Thoracic aorta (tissue), 2 donors: ENCODE data around the gene ATAD2B. TPM values are rescaled to one million over a fixed set of nuclear protein-coding genes. Genes with fewer than 3 reads are reported as not detected.

Source experiments
- ATAC-seq: fragments of 150-250 bp; one replicate; pipeline ENCODE4 v1.8.0; 2017; ENCODE audit warnings: low read depth; ENCODE audit not compliant: insufficient number of reproducible peaks, low FRiP score
- DNase-seq: peaks from one replicate; pipeline ENCODE4 v3.0.0-alpha.2; 2020; ENCODE audit warnings: low spot score
- H3K27ac ChIP-seq, 2 donors: fragments of 200-600 bp; sonication (generic); 1 replicate in 1 of 2; 2 replicates in 1 of 2; pipeline ENCODE4 v1.5.1; 2016; ENCODE audit warnings: mild to moderate bottlenecking in 2 of 2, moderate library complexity in 2 of 2
- H3K27me3 ChIP-seq: fragments of 200-600 bp; sonication (generic); replicated peaks from 2 replicates; pipeline ENCODE4 v1.6.0; 2016; ENCODE audit warnings: mild to moderate bottlenecking; ENCODE audit not compliant: insufficient read depth
- H3K36me3 ChIP-seq: fragments of 200-600 bp; sonication (generic); one replicate; pipeline ENCODE4 v1.5.1; 2016
- H3K4me1 ChIP-seq, 2 donors: fragments of 200-600 bp; sonication (generic); 1 replicate in 1 of 2; 2 replicates in 1 of 2; pipeline versions ENCODE4 v1.5.1 to v1.6.0; 2016; ENCODE audit warnings: low read depth in 2 of 2, mild to moderate bottlenecking in 1 of 2; ENCODE audit not compliant: control insufficient read depth in 1 of 2
- H3K4me3 ChIP-seq: fragments of 200-600 bp; sonication (generic); 2 replicates; pipeline ENCODE4 v1.5.1; 2016; ENCODE audit warnings: mild to moderate bottlenecking
- H3K9me3 ChIP-seq: fragments of 200-600 bp; sonication (generic); 2 replicates; pipeline ENCODE4 v1.5.1; 2016
- CTCF ChIP-seq: fragments of 200-600 bp; sonication (generic); IDR thresholded peaks from one replicate; pipeline ENCODE4 v1.5.1; 2019; ENCODE audit warnings: antibody characterized with exemption
- total RNA-seq, 2 donors: library from RNA; depleted of rRNA; stranded (reverse); fragments of >200 nt; gene quantifications; one replicate each; pipeline versions ENCODE4 v1.1.0 to v1.2.3, GENCODE V29; 2016

ATAD2B gene
- total RNA-seq, 2 donors from 2014 or later, result 38.3 to 80.7 TPM

- H3K27me3 ChIP-seq, result no peaks in the 10 kb centered on the region
- no peaks in the 10 kb centered on the region for H3K4me1 ChIP-seq
- H3K27ac ChIP-seq, result no peak overlapping the region
- no peaks in the 10 kb centered on the region for H3K9me3 ChIP-seq
- H3K4me3 ChIP-seq, result no peak overlapping the region
- no peak for TF ChIP-seq CTCF
- peaks cover 8% of the 10 kb centered on the region for H3K36me3 ChIP-seq
- ATAC-seq (no peak), DNase-seq (no peak)
Observed at GRCh38 chr2:23835423-23835822, 91.5 kb downstream of the ATAD2B start.

GRCh38 chr2:23828986-23829385, 97.9 kb downstream of the ATAD2B start:
- no peak overlapping the region for H3K27ac ChIP-seq
- peaks cover 2% of the 10 kb centered on the region for H3K36me3 ChIP-seq
- H3K27me3 ChIP-seq, result no peaks in the 10 kb centered on the region
- H3K9me3 ChIP-seq, result no peaks in the 10 kb centered on the region
- H3K4me1 ChIP-seq, result no peaks in the 10 kb centered on the region
- TF ChIP-seq CTCF, result no peak
- H3K4me3 ChIP-seq, result no peak overlapping the region
- ATAC-seq, result no peak
- DNase-seq, result no peak

- H3K36me3 ChIP-seq, result peaks cover 2% of the 10 kb centered on the region
- no peak overlapping the region for H3K4me3 ChIP-seq
- H3K27me3 ChIP-seq, result no peaks in the 10 kb centered on the region
- H3K9me3 ChIP-seq, result no peaks in the 10 kb centered on the region
- DNase-seq, result no peak
- ATAC-seq, result no peak
- H3K27ac ChIP-seq, result no peak overlapping the region
- H3K4me1 ChIP-seq, result no peaks in the 10 kb centered on the region
- no peak for TF ChIP-seq CTCF
Observed at GRCh38 chr2:23828256-23828980, 98.5 kb downstream of the ATAD2B start.

- DNase-seq, result no peak
- no peaks in the 10 kb centered on the region for H3K27me3 ChIP-seq
- H3K9me3 ChIP-seq, result no peaks in the 10 kb centered on the region
- H3K4me1 ChIP-seq, result no peaks in the 10 kb centered on the region
- no peak overlapping the region for H3K27ac ChIP-seq
- peaks cover 2% of the 10 kb centered on the region for H3K36me3 ChIP-seq
- ATAC-seq, result no peak
- no peak for TF ChIP-seq CTCF
- no peak overlapping the region for H3K4me3 ChIP-seq
Observed at GRCh38 chr2:23827287-23827686, 99.6 kb downstream of the ATAD2B start.

GRCh38 chr2:23826771-23827170, 100.2 kb downstream of the ATAD2B start:
- Histone ChIP-seq H3K9me3 (no peaks in the 10 kb centered on the region), H3K36me3 (peaks cover 6% of the 10 kb centered on the region), H3K4me1 (no peaks in the 10 kb centered on the region), H3K4me3 (no peak overlapping the region), H3K27me3 (no peaks in the 10 kb centered on the region), H3K27ac (no peak overlapping the region)
- no peak for TF ChIP-seq CTCF
- DNase-seq (no peak), ATAC-seq (no peak)
